GM12878 (cell line): ENCODE measurements around the gene CBFA2T3. TPM values are rescaled to one million over a fixed set of nuclear protein-coding genes. Genes with fewer than 3 reads are reported as not detected.

Experiments used
- ATAC-seq: fragments of 200-7000 bp; cut with Tn5 transposase; 3 replicates; pipeline ENCODE4 v1.9.1; 2020; ENCODE audit warnings: mild to moderate bottlenecking, moderate library complexity
- BruUV-seq: library from RNA; stranded (reverse); fragments of 400-500 nt; replicated peaks from 2 replicates; lab custom pipeline; 2021; lab: Mats Ljungman, UMichigan
- CTCF ChIA-PET: fragments of 300-600 bp; sonication (Branson Sonifier 250); formaldehyde crosslinking; extraction: SDS; loops from one replicate; lab custom pipeline; 2021; ENCODE audit warnings: inconsistent platforms; lab: Yijun Ruan, JAX
- POLR2A ChIA-PET: fragments of 350-600 bp; formaldehyde crosslinking; extraction: SDS; loops from one replicate; lab custom pipeline; 2021; ENCODE audit warnings: inconsistent platforms; lab: Charles Lee
- RAD21 ChIA-PET: fragments of 300-600 bp; sonication (Branson Sonifier 250); formaldehyde crosslinking; loops from one replicate; lab custom pipeline; 2023; ENCODE audit warnings: antibody characterized with exemption; ENCODE audit not compliant: unreplicated experiment; lab: Charles Lee
- SMC1A ChIA-PET: fragments of 300-600 bp; sonication (Branson Sonifier 250); formaldehyde crosslinking; loops from one replicate; lab custom pipeline; 2023; ENCODE audit not compliant: unreplicated experiment, uncharacterized antibody; lab: Charles Lee
- DNase-seq: peaks from one replicate; pipeline ENCODE4 v3.0.0-alpha.2; 2011; ENCODE audit warnings: low read depth, low spot score
- FAIRE-seq: peaks from 3 replicates; lab custom pipeline; 2011; peaks lifted over from hg19 to GRCh38; lab: Jason Lieb, UNC
- H2AFZ ChIP-seq: 2 replicates; pipeline ENCODE4 v1.6.0; 2011; ENCODE audit warnings: low read depth, low read length, control low read depth; ENCODE audit not compliant: control insufficient read depth
- H3K27ac ChIP-seq: 2 replicates; pipeline ENCODE4 v1.5.1; 2011; ENCODE audit warnings: control low read depth; ENCODE audit not compliant: control insufficient read depth, insufficient read depth
- H3K27me3 ChIP-seq, 2 experiments: replicated peaks in 1 of 2; 2 replicates each; pipeline versions ENCODE4 v1.6.0 to v1.6.1; 2011; ENCODE audit warnings: low read length in 1 of 2; ENCODE audit not compliant: control insufficient read depth in 2 of 2, insufficient read depth in 2 of 2
- H3K36me3 ChIP-seq, 2 experiments: 2 replicates each; pipeline ENCODE4 v1.5.1; 2011; ENCODE audit warnings: low read length in 1 of 2; ENCODE audit not compliant: control insufficient read depth in 2 of 2, insufficient read depth in 2 of 2
- H3K4me1 ChIP-seq: 2 replicates; pipeline ENCODE4 v1.6.1; 2011; ENCODE audit warnings: mild to moderate bottlenecking, low read length, moderate library complexity, mixed read lengths; ENCODE audit not compliant: control insufficient read depth, insufficient read depth
- H3K4me2 ChIP-seq: 2 replicates; pipeline ENCODE4 v1.6.0; 2011; ENCODE audit warnings: control low read depth; ENCODE audit not compliant: control insufficient read depth, insufficient read depth
- H3K4me3 ChIP-seq: fragments of 200-600 bp; sonication (generic); 2 replicates; pipeline ENCODE4 v1.5.1; 2016
- H3K79me2 ChIP-seq: 2 replicates; pipeline ENCODE4 v1.6.0; 2011; ENCODE audit warnings: low read length; ENCODE audit not compliant: control insufficient read depth, insufficient read depth
- H3K9ac ChIP-seq: 2 replicates; pipeline ENCODE4 v1.8.0; 2011; ENCODE audit warnings: low read length, control low read depth, mixed read lengths; ENCODE audit not compliant: control insufficient read depth, insufficient read depth
- H3K9me3 ChIP-seq: replicated peaks from 3 replicates; pipeline ENCODE4 v1.5.1; 2011; ENCODE audit warnings: mild to moderate bottlenecking, low read length; ENCODE audit not compliant: control insufficient read depth, insufficient read depth
- H4K20me1 ChIP-seq: 2 replicates; pipeline ENCODE4 v1.6.0; 2011; ENCODE audit not compliant: control insufficient read depth, insufficient read depth
- EP300 ChIP-seq, 2 experiments: fragments of 150-350 bp in 1 of 2; IDR thresholded peaks; 2 replicates each; pipeline ENCODE4 v1.6.1; 2011 to 2012; ENCODE audit warnings: low read depth in 2 of 2, low read length in 2 of 2, borderline replicate concordance in 1 of 2, improper control_type of control experiment in 1 of 2, inconsistent platforms in 1 of 2; ENCODE audit not compliant: control insufficient read depth in 1 of 2
- FOS ChIP-seq: IDR thresholded peaks from 3 replicates; pipeline ENCODE4 v1.6.1; 2011; ENCODE audit warnings: borderline replicate concordance; ENCODE audit not compliant: insufficient read length; ENCODE audit errors: extremely low read depth
- FOXK2 ChIP-seq: fragments of 450-650 bp; IDR thresholded peaks from 2 replicates; pipeline ENCODE4 v1.6.1; 2017; ENCODE audit warnings: mild to moderate bottlenecking, moderate library complexity
- IKZF2 ChIP-seq, 2 experiments: fragments of 450-650 bp; IDR thresholded peaks; 2 replicates each; pipeline ENCODE4 v1.6.1; 2017; ENCODE audit warnings: mild to moderate bottlenecking in 2 of 2, moderate library complexity in 2 of 2
- IRF4 ChIP-seq: IDR thresholded peaks from 2 replicates; pipeline ENCODE4 v1.6.1; 2011; ENCODE audit warnings: low read depth, low read length
- KLF5 ChIP-seq: fragments of 450-650 bp; IDR thresholded peaks from 2 replicates; pipeline ENCODE4 v1.6.1; 2014; ENCODE audit warnings: mild to moderate bottlenecking; ENCODE audit not compliant: partially characterized antibody
- SPI1 ChIP-seq: IDR thresholded peaks from 2 replicates; pipeline ENCODE4 v1.6.1; 2011; ENCODE audit warnings: low read depth, mild to moderate bottlenecking, low read length, moderate library complexity, borderline replicate concordance; ENCODE audit not compliant: insufficient read depth
- ZNF217 ChIP-seq: fragments of 450-650 bp; IDR thresholded peaks from 2 replicates; pipeline ENCODE4 v1.6.1; 2017; ENCODE audit warnings: antibody characterized with exemption, mild to moderate bottlenecking
- WGBS: methylation state at CpG from one replicate; pipeline ENCODE4 v1.1.6; 2016; ENCODE audit warnings: low lambda C conversion rate; ENCODE audit not compliant: insufficient replicate concordance, insufficient coverage; ENCODE audit errors: missing lambda C conversion rate; 5-methylcytosine and 5-hydroxymethylcytosine counted together
- in situ Hi-C: fragments of 300-500 bp; cut with MboI; formaldehyde crosslinking; loops from 9 replicates; pipeline ENCODE4 v1.14.3; 2018; ENCODE audit warnings: mixed read lengths
- intact Hi-C: fragments of 100-400 bp; cut with micrococcal nuclease; formaldehyde crosslinking; loops from one replicate; pipeline ENCODE4 v1.14.2; 2022; ENCODE audit not compliant: unreplicated experiment
- polyA plus RNA-seq, 11 experiments: library from polyadenylated mRNA; depleted of rRNA in 4 of 11; unstranded in 6 of 11; stranded (reverse) in 5 of 11; fragments of >200 nt; fragmentation: Nextera tagmentation in 4 of 11; fragmentation: Illumina TruSeq in 1 of 11; extraction: Ambion mirVana in 4 of 11; extraction: Trizol in 1 of 11; gene quantifications; 1 replicate in 1 of 11; 2 replicates in 10 of 11; pipeline versions ENCODE4 v1.2.1 to v1.2.3, GENCODE V29; 2011 to 2016; ENCODE audit warnings: inconsistent platforms in 2 of 11, missing spikeins in 2 of 11, low read depth in 1 of 11
- total RNA-seq, 4 experiments: library from RNA; depleted of rRNA in 3 of 4; stranded (reverse); fragments of >200 nt in 3 of 4; fragmentation: Illumina TruSeq in 1 of 4; extraction: Trizol in 1 of 4; gene quantifications; 2 replicates each; pipeline versions ENCODE4 v1.2.1 to v1.2.3, GENCODE V29; 2013 to 2021
- TF ChIP-seq, protein P1 (sequence below): IDR thresholded peaks from 2 replicates; pipeline ENCODE4 v1.6.1; 2011; ENCODE audit warnings: borderline replicate concordance, low read depth, mild to moderate bottlenecking, moderate library complexity, low read length; ENCODE audit not compliant: insufficient read depth, poor library complexity, severe bottlenecking

The CBFA2T3 gene
- total and polyA plus RNA-seq, 10 of the 15 experiments (the other 5 are each of a cell fraction or from before 2014, with no cell fraction given): 0.69 to 42.6 (median 4.5) TPM

DNA sequence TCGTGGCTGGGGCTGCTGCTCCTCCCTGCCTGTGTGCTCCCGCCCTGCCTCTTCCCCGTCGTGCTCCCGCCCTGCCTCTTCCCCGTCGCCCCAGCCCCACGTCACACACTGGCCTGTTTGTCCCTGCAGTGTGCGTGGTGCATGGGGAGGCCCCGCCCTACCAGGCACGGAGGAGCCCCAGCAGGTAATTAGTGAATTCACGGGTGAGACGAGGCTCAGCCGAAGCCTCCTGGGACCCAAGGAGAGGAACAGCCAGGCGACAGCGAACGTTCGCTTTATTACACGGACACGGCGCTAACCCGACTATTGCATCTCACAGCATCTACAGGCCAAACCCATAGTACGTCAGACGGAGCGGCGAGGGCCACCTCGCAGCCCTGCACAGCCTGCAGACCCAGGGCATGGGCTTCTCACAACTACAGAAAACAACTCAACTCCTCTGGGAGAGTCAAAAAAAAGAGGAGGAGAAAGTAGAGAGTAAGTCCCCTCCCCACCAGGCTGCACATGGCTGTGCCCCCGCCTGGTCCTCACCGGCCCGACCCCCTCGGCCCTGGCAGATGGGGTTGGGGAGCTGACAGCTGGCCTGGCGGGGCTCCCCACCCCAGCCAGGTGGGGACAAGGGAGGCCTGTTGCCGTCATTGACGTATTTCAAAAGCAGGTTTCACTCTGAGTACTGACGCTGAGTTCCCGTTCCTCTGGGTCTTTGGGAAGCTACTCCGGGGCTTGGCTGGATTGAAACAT, 106.2 kb downstream of the CBFA2T3 start (continued):
- 0 out of 4 replicates have a peak, but pooled peaks of 1 of the 2 experiments have one; percentile 25 for TF ChIP-seq IKZF2 (IDR thresholded peaks at IDR 0.05)
- TF ChIP-seq FOS: no peak
- TF ChIP-seq SPI1: peak; percentile 27; the same call in 1 of the 2 replicates

DNA sequence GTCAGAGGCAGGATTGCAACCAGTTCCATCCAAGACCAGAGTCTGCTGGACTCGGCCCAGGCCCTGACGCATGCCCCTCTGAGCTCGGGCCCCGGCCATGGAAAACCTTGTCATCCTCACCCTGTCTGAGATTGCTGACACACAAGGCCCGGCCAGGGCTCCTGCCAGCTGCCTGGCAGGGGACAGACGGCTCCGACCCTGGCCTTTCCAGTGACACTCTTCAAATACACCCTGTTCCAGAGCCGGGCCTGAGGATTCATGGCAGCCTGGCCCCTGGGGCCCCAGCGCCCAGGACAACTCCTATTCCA, 107.4 kb downstream of the CBFA2T3 start:
- no TSS peak for BruUV-seq
- H3K4me2 ChIP-seq: no peak overlapping the region
- no peak for TF ChIP-seq FOXK2
- no peak for TF ChIP-seq IRF4
- no peak for TF ChIP-seq KLF5
- TF ChIP-seq EP300 (IDR thresholded peaks at IDR 0.05; ENCODE audit: borderline replicate concordance in 1 of 2, control insufficient read depth in 1 of 2, low read depth in 2 of 2, low read length in 2 of 2): no peak
- no peak for TF ChIP-seq ZNF217
- TF ChIP-seq, protein P1, sequence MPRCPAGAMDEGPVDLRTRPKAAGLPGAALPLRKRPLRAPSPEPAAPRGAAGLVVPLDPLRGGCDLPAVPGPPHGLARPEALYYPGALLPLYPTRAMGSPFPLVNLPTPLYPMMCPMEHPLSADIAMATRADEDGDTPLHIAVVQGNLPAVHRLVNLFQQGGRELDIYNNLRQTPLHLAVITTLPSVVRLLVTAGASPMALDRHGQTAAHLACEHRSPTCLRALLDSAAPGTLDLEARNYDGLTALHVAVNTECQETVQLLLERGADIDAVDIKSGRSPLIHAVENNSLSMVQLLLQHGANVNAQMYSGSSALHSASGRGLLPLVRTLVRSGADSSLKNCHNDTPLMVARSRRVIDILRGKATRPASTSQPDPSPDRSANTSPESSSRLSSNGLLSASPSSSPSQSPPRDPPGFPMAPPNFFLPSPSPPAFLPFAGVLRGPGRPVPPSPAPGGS: no peak
- TF ChIP-seq, all 136 proteins: peak for 0
- DNase-seq (no peak), FAIRE-seq (no peak), ATAC-seq (no peak)
- Histone ChIP-seq H3K4me3 (no peak overlapping the region), H4K20me1 (no peaks in the 10 kb centered on the region), H3K9ac (no peak overlapping the region), H3K4me1 (no peaks in the 10 kb centered on the region; the same call in 1 of the 2 replicates), H3K27me3 (peaks cover 4 to 6% of the 10 kb centered on the region in 2 experiments), H3K79me2 (no peaks in the 10 kb centered on the region), H3K36me3 (no peaks in the 10 kb centered on the region), H2AFZ (no peak overlapping the region), H3K9me3 (no peaks in the 10 kb centered on the region), H3K27ac (no peak overlapping the region)
- CTCF ChIA-PET: no interaction called here
- in situ Hi-C loops: no loop called here
- WGBS: 80% methylated on average over 9 of the region's 9 CpGs
- RAD21 ChIA-PET: no interaction called here
- SMC1A ChIA-PET: no interaction called here
- POLR2A ChIA-PET: no interaction called here
- intact Hi-C loops: no loop called here
